ENCODE results near the gene SEL1L3. TPM values are rescaled to one million over a fixed set of nuclear protein-coding genes. Genes with fewer than 3 reads are reported as not detected.
A peak's percentile ranks its signal among the peaks of the same experiment; 100 is the strongest.

SEL1L3 gene
- total RNA-seq, 1 donor from 2014 or later, result 8.5 TPM

DNA sequence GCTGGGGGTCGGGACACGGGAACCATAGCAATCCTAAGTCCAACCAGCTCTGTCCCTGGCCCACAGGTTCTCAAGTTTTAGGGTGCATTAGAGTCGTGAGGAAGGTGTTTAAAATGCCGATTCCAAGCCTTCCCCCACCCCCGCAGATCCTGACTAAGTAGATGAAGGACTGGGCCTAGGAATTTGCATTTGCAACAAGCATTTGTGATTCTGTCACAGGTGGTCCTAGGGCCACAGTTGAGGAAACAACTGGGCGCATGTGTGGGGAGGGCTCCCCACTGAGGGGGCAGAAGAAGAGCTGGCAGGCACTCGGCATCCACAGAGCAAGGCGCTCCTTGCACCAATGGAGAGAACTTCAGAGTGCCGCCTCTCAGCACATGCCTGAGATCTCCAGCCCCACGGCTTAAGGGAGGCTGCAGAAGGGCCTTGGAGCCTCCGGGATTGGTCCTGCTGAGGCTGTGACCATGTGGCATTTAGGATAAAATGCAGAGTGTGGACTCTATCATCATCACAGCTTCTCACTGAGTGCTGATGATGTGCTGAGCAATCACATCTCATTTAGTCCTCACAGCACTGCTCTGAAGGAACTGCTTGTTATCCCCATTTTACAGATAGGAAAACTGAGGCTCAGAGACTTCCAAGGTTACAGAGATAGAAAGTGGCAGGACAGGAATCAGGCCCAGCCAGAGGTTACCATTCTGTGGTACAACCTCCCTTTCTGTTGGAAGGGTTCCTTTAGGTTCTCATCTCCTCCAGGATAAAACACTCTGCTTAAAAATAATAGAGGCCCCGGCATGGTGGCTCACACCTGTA lies 16.7 kb downstream of the SEL1L3 start:
- ATAC-seq, result no peak

GRCh38 chr4:25844961-25845712 lies 17.7 kb downstream of the SEL1L3 start:
- no peak for ATAC-seq

DNA sequence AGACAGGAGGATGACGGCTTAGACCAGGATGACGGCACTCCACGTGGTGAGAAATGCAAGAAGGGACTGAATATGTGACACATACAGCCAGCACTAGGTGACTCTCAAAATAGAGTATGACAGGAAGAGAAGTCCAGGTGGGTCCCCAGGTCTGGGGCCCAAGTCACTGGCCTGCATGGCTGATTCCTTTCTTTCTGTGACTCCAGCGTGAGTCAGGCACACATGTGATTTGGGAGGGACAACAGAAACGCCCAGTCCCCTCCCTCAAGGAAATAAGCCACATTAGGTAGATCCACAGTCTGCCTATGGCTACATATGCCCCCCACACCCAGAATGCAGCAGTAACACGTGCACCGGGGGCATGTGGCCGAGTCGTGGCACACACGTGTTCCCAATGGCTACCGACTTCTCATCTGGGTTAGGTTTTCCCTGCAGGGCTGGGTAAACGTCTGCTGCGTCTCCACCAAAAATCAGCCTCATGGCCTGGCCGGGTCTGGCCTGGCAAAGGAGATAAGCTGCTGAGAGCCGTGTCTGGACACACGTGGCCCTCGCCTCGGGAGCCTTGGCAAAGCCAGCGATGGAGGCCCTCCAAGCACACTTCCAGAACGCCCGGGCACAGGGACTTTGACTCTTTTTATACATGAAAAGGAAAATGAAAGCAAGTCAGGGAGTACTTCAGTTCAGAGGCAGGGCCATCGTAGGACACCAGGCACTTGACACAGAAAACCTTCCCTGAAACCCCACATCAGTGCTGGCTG lies 19.3 kb downstream of the SEL1L3 start:
- ATAC-seq, result peak; percentile 55

DNA sequence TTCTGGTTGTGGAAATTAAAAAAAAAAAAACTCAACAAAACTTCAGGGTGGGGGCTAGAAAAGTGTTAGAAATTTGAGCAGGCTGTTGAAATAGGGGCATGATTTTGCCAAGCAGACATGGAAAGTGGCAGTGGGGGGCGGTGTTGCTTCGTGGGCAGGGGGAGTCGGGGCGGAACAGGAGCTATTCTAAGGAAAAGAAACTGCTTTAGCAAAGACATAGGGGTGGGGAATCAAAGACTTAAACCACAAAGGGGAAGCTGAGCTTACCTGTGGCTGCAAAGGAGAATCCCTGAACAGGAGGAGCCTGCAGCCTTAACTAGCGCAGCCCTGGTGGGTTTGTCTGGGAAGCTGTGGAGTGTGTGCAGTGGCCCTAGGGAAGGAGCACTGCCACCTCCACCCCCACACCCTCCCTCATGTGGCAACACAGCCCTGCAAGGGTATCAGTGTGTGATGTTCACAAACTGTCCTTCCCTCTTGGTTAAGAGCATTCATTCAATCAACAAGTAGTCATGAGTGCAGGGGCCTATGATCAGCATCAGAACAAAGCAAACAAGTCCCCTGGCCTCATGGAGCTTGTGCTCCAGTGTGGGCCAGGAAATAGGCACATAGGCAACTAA lies 20.5 kb downstream of the SEL1L3 start:
- ATAC-seq, result peak; percentile 15

- no peak for ATAC-seq
Observed at GRCh38 chr4:25839687-25840086, 23.1 kb downstream of the SEL1L3 start.

- no peak for ATAC-seq
Observed at GRCh38 chr4:25839233-25839632, 23.6 kb downstream of the SEL1L3 start.

- ATAC-seq, result no peak
Observed at GRCh38 chr4:25838526-25838925, 24.3 kb downstream of the SEL1L3 start.

DNA sequence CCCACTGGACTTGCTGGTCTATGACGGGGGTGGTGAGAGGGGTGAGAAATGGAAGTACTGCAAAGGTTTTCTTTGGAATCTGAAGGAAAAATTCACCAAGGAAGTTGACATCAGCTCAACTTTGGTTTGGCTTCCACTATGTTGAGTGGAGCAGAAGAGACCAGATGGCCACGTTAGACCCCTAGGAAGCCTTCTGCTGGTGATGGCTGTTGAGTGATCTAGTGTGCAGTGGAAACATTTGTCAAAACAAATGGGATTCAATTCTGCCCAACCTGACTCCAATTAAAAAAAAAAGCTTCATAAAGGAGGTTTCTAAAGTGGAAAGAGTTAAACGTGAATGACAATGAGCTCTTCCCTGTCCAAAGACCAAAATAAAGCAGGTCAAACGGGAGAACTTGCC lies 25.7 kb downstream of the SEL1L3 start:
- ATAC-seq, result no peak

GRCh38 chr4:25835384-25835783 lies 27.4 kb downstream of the SEL1L3 start:
- ATAC-seq, result no peak

DNA sequence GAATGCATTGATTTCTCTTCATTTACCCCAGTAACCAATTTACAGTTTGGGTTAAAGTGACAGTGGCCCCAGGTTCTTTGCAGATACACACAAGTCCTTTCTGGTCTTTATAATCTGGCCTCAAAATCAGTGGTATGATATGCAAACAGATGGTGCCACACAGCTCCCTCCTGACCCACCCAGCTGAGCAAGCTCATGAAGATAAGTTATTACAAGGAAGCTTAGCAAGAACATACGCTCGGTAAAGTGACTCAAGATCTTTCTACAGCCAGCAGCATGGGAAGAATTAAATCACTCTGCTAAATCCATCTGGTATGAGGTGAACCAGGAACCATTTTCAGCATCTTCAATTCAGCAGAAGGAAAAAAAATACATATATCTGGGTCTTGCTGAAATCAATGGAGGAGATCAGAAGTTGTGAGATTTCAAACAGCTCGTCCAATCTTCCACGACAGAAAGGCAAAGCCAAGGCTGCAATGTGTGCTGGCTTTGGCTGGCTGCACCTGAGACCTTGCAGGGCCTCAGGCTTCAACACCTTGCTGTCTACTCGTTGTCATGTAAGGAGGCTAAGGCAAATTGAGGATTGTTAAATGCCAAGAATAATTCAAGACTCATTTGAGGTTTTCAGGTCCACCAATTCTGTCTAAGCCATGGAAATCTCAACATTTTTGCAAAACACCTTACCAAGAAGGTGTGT lies 28.2 kb downstream of the SEL1L3 start:
- ATAC-seq, result no peak

GRCh38 chr4:25830548-25830947 lies 32.2 kb downstream of the SEL1L3 start:
- ATAC-seq, result no peak

DNA sequence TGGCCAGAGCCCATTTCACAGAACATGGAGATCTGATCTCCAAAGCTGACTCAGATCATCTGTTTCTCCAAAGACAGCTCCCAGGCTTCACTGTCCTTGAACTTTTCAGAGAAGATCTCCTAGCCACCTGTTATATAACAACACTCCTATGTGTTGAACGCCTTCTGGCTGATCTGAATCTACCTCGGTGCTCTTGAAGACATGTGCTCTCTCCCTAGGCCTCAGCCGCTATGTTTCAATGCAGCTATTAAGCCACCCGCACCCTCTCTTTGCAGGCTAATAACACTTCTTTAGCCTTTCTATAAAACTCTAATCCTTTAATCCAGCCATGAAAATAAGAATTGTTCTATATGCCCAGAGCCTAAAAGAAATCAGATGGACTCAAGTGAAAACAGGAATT lies 34.9 kb downstream of the SEL1L3 start:
- no peak for ATAC-seq

GRCh38 chr4:25827373-25827772 lies 35.4 kb downstream of the SEL1L3 start:
- no peak for ATAC-seq

- no peak for ATAC-seq
Observed at GRCh38 chr4:25826074-25826752, 36.6 kb downstream of the SEL1L3 start.

DNA sequence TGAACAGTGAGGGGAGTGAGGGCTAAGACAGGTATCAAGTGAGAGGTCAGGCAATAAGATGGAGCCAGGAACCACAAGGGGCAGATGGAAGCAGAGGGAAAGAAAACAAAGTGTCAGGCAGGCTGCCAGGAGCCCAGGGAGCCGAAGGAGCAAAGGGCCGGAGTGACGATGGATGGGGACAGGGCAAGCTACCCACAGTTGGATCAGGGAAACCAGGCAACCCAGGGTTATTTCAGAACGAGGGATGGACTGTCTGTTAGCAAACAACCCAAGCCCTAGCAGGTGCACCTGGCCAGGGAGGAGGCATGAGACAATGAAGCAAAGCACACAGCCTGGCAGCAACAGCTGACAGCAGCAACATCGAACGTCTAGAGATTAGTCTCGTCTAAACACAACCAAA lies 39.2 kb downstream of the SEL1L3 start:
- no peak for ATAC-seq

DNA sequence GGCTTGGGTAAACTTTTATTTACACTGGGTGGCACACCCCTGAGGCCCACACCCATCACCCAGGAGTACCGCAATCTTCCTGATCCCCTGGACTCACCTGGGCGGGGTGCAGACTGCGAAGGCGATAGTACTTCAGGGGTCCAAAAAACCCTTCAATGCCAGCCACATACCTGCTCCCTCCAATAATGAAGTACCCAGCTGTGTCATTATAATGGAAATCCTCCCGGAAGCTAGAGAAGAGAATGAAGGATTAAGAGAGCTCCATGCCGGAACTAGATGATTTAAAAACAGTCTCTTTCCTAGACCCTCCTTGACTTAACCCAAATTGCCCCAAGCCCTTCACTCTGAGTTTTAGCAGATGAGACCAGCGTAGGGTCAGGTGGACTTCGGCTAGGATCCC lies 40.9 kb downstream of the SEL1L3 start:
- no peak for ATAC-seq

- ATAC-seq, result no peak
Observed at GRCh38 chr4:25821267-25821666, 41.5 kb downstream of the SEL1L3 start.

- ATAC-seq, result no peak
Observed at GRCh38 chr4:25818876-25819275, 43.9 kb downstream of the SEL1L3 start.

DNA sequence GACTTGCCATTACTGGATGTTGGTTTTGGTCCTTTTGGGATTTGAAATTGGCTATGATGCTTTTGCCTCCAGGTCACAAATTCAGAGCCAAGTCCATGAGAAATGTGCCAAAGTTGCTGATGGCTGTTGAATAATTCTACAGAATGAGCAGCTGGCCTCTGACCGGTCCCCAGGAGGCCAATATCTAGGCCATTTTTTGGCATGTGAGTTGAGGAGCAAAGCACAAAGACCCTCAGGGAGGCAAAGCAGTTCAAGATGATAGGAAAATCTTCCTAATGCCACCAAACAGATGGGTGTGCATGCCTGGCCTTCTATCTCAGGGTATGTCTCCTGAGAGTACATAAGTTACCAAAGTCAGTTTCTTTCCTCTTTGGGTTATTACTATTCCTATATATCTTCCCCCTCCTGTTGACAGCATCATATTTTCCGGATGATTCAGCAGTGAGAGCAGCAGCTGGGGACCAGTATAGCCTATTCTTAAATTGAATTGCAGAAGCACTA lies 44.4 kb downstream of the SEL1L3 start:
- no peak for ATAC-seq

DNA sequence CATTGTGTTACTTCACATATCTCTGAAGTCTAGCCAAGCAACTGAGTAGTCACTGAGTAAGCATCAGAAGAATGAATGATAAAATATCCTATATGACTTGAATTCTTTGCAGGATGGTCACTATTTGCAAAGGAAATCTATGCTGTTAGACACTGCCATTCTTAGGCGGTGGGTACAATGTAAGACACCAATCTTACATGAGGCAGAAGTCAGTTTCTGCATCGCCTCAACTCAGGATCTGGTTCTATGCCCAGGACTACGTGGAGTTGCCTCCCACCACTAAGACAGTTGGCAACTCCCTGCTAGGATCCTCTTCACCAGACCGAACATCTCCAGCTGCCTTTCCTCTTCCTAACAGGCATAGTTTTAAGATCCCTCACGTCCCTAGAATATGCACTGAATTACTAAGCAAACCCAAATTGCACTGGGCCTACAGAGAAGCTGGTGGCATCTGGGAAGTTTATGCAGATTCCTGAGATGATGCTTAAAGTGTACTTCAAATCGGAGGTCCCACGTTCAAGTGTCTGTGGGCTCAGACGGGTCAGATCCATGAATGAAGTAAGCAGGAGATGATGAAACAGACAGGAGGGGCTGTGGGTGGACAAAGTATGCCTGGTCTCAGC lies 45.6 kb downstream of the SEL1L3 start:
- no peak for ATAC-seq

- ATAC-seq, result no peak
Observed at GRCh38 chr4:25816591-25817058, 46.2 kb downstream of the SEL1L3 start.

All from esophagus mucosa (tissue), 1 donor.